Measurements from ENCODE around the gene CELSR1.

- TF ChIP-seq CTCF (IDR thresholded peaks at IDR 0.05; ENCODE audit: low read depth, low read length) = no peak
- no peak for TF ChIP-seq EZH2phosphoT487 (IDR thresholded peaks at IDR 0.05; ENCODE audit: low read depth)
Measured at GRCh38 chr22:46491946-46492345, 45.5 kb downstream of the CELSR1 start.

All from OCI-LY3 (cell line).